HepG2 (cell line): ENCODE data around the gene SRCAP. TPM values are rescaled to one million over a fixed set of nuclear protein-coding genes. Genes with fewer than 3 reads are reported as not detected.
A peak's percentile ranks its signal among the peaks of the same experiment; 100 is the strongest.

Experiments
- ARID4A ChIP-seq: sonication (generic); formaldehyde crosslinking; IDR thresholded peaks from 2 replicates; pipeline ENCODE4 v1.5.0; 2020; ENCODE audit warnings: mild to moderate bottlenecking, missing genetic modification reagents, borderline replicate concordance
- ARNTL ChIP-seq: sonication (generic); formaldehyde crosslinking; IDR thresholded peaks from 2 replicates; pipeline ENCODE4 v1.4.0; 2020; ENCODE audit warnings: mild to moderate bottlenecking, missing genetic modification reagents
- HIC2 ChIP-seq: sonication (generic); formaldehyde crosslinking; IDR thresholded peaks from 2 replicates; pipeline ENCODE4 v1.9.0; 2022; ENCODE audit warnings: low read depth, missing genetic modification reagents
- MYC ChIP-seq: sonication (generic); formaldehyde crosslinking; IDR thresholded peaks from 2 replicates; pipeline ENCODE4 v1.9.0; 2021; ENCODE audit warnings: missing genetic modification reagents, borderline replicate concordance
- REPIN1 ChIP-seq: sonication (generic); formaldehyde crosslinking; IDR thresholded peaks from 2 replicates; pipeline ENCODE4 v1.8.0; 2022; ENCODE audit warnings: missing genetic modification reagents, low read depth, mild to moderate bottlenecking, borderline replicate concordance
- RFX5 ChIP-seq: IDR thresholded peaks from 2 replicates; pipeline ENCODE4 v1.6.1; 2011; ENCODE audit warnings: low read depth, low read length, improper control_type of control experiment
- SALL2 ChIP-seq: sonication (generic); formaldehyde crosslinking; IDR thresholded peaks from 2 replicates; pipeline ENCODE4 v1.8.1; 2023; ENCODE audit warnings: mild to moderate bottlenecking, missing genetic modification reagents, inconsistent platforms
- SIN3A ChIP-seq: IDR thresholded peaks from 2 replicates; pipeline ENCODE4 v1.6.1; 2011; ENCODE audit warnings: low read depth, mild to moderate bottlenecking, control low read depth, low read length, borderline replicate concordance
- SIX1 ChIP-seq: sonication (generic); formaldehyde crosslinking; IDR thresholded peaks from 2 replicates; pipeline ENCODE4 v1.4.0; 2020; ENCODE audit warnings: missing genetic modification reagents, borderline replicate concordance
- ZBTB7A ChIP-seq: sonication (generic); formaldehyde crosslinking; IDR thresholded peaks from 2 replicates; pipeline ENCODE4 v1.8.0; 2022; ENCODE audit warnings: mild to moderate bottlenecking, missing genetic modification reagents
- ZFP37 ChIP-seq: sonication (generic); formaldehyde crosslinking; IDR thresholded peaks from 2 replicates; pipeline ENCODE4 v1.4.0; 2020; ENCODE audit warnings: missing genetic modification reagents, borderline replicate concordance
- ZMAT3 ChIP-seq: sonication (generic); formaldehyde crosslinking; conservative IDR thresholded peaks from 2 replicates; pipeline ENCODE4 v1.7.0; 2021; ENCODE audit warnings: missing genetic modification reagents
- ZNF138 ChIP-seq: sonication (generic); formaldehyde crosslinking; IDR thresholded peaks from 2 replicates; pipeline ENCODE4 v1.5.0; 2020; ENCODE audit warnings: mild to moderate bottlenecking, low read depth, missing genetic modification reagents
- ZNF160 ChIP-seq: sonication (generic); formaldehyde crosslinking; IDR thresholded peaks from 2 replicates; pipeline ENCODE4 v1.8.0; 2022; ENCODE audit warnings: mild to moderate bottlenecking, inconsistent platforms, missing genetic modification reagents
- ZNF232 ChIP-seq: sonication (generic); formaldehyde crosslinking; IDR thresholded peaks from 2 replicates; pipeline ENCODE4 v1.4.0; 2020; ENCODE audit warnings: missing genetic modification reagents, borderline replicate concordance
- ZNF317 ChIP-seq: sonication (generic); formaldehyde crosslinking; IDR thresholded peaks from 2 replicates; pipeline ENCODE4 v1.5.0; 2020; ENCODE audit warnings: mild to moderate bottlenecking, missing genetic modification reagents
- ZNF326 ChIP-seq: sonication (generic); formaldehyde crosslinking; IDR thresholded peaks from 2 replicates; pipeline ENCODE4 v1.4.0; 2020; ENCODE audit warnings: missing genetic modification reagents, borderline replicate concordance
- ZNF530 ChIP-seq: sonication (generic); formaldehyde crosslinking; IDR thresholded peaks from 2 replicates; pipeline ENCODE4 v1.5.0; 2020; ENCODE audit warnings: low read depth, mild to moderate bottlenecking, missing genetic modification reagents
- ZNF616 ChIP-seq: sonication (generic); formaldehyde crosslinking; IDR thresholded peaks from 2 replicates; pipeline ENCODE4 v1.5.0; 2020; ENCODE audit warnings: low read depth, mild to moderate bottlenecking, missing genetic modification reagents
- ZNF777 ChIP-seq: sonication (generic); formaldehyde crosslinking; IDR thresholded peaks from 2 replicates; pipeline ENCODE4 v1.4.0; 2020; ENCODE audit warnings: missing genetic modification reagents
- ZSCAN9 ChIP-seq: IDR thresholded peaks from 2 replicates; pipeline ENCODE4 v1.6.1; 2016; ENCODE audit warnings: borderline replicate concordance
- polyA plus RNA-seq, 8 experiments: library from polyadenylated mRNA; depleted of rRNA in 3 of 8; stranded (reverse) in 7 of 8; unstranded in 1 of 8; fragments of >200 nt; fragmentation: Illumina TruSeq in 4 of 8; extraction: Trizol in 4 of 8; gene quantifications; 2 replicates each; pipeline versions ENCODE4 v1.2.1 to v1.2.3, GENCODE V29; 2011 to 2016; ENCODE audit warnings: low read depth in 4 of 8, missing spikeins in 1 of 8, mixed read lengths in 1 of 8; ENCODE audit not compliant: insufficient read depth in 1 of 8
- total RNA-seq, 5 experiments: library from RNA; depleted of rRNA; stranded (reverse); fragments of >200 nt; fragmentation: Illumina TruSeq; extraction: Trizol; gene quantifications; 2 replicates each; pipeline ENCODE4 v1.2.3, GENCODE V29; 2016; ENCODE audit warnings: low read depth in 1 of 5

The SRCAP gene
- total and polyA plus RNA-seq, 2 of the 13 experiments (the other 11 are each of a cell fraction or from before 2014, with no cell fraction given): 4.9 to 9.0 TPM

GRCh38 chr16:30657866-30658730 is 40.9 kb upstream of the SRCAP start, which contains the start of gene FBRS (continued):
- peak; percentile 62; the same call in 1 of the 2 replicates for TF ChIP-seq ARID4A (CRISPR knock-in tag)
- TF ChIP-seq ZBTB7A (CRISPR knock-in tag): no peak
- TF ChIP-seq ZNF160 (CRISPR knock-in tag): peak; percentile 48
- no peak for TF ChIP-seq HIC2 (CRISPR knock-in tag)
- peak; percentile 64; the same call in 1 of the 2 replicates for TF ChIP-seq ZMAT3 (CRISPR knock-in tag)
- TF ChIP-seq ZSCAN9 (CRISPR knock-in tag): no peak; the same call in 1 of the 2 replicates
- peak; percentile 58 for TF ChIP-seq ZNF777 (CRISPR knock-in tag)
- TF ChIP-seq ZNF317 (CRISPR knock-in tag): no peak
- TF ChIP-seq ARNTL (CRISPR knock-in tag): no peak
- no peak; the same call in 1 of the 2 replicates for TF ChIP-seq ZNF616 (CRISPR knock-in tag)
- TF ChIP-seq ZNF326 (CRISPR knock-in tag): 0 out of 2 replicates have a peak, but pooled peaks have one; percentile 8
- TF ChIP-seq MYC (CRISPR knock-in tag): peak; percentile 74
- TF ChIP-seq REPIN1: peak; percentile 80
- TF ChIP-seq ZFP37: peak; percentile 11; the same call in 1 of the 2 replicates
- TF ChIP-seq SIN3A: peak; percentile 79
- no peak for TF ChIP-seq SIX1 (CRISPR knock-in tag)
- TF ChIP-seq SALL2: peak; percentile 67; the same call in 1 of the 2 replicates
- no peak for TF ChIP-seq ZNF530 (CRISPR knock-in tag)
- TF ChIP-seq ZNF138 (CRISPR knock-in tag): peak; percentile 62; the same call in 1 of the 2 replicates
- TF ChIP-seq ZNF232 (CRISPR knock-in tag): no peak
- TF ChIP-seq RFX5: peak; percentile 26; the same call in 1 of the 2 replicates
